T-helper 22 cell (primary cell): ENCODE measurements around the gene MARF1.
"Not testable (repeated sequence)": the region's sequence is repeated elsewhere in the genome, so short reads cannot be mapped to it uniquely, and the experiment has no call there.

ENCODE experiments used
- DNase-seq: peaks from one replicate; pipeline ENCODE4 v3.0.0-alpha.2; 2020; ENCODE audit warnings: low read depth

MARF1 gene

DNA sequence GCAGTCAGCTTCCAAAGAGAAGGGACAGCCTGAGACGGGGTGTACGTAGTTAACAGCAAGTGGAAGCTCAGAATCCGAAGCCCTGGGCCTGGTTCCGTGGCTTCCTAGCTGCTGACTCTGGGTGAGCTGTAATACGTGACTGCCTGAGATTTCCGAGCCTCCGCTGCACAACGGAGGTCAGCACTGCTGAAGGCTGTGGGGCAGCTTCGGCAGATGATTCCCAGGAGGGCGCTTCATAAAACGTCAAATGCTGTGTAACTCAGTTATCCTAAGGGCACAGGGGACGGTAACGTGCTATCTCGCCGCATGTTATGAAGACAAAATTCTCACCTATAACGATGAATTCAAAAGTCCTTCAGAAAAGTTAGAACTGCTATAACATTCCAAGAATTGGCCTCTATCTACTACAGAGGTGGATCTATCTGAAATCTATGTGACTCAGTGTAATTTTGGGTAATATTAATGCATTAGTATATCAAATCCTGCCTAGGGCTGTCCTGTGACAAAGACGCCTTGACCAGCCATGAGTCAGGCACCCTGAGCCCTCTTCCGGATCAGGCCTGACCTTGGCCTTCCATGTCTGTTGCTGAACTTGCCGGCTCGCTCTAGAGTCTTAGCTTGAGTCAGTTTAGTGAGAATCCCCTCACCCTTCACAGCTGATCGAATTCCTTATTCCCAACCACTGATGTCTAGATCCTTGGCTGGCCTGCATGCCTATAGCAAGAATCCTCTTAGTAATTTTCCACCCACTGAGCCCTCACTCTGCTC, 43.5 kb downstream of the MARF1 start:
- no peak for DNase-seq

DNA sequence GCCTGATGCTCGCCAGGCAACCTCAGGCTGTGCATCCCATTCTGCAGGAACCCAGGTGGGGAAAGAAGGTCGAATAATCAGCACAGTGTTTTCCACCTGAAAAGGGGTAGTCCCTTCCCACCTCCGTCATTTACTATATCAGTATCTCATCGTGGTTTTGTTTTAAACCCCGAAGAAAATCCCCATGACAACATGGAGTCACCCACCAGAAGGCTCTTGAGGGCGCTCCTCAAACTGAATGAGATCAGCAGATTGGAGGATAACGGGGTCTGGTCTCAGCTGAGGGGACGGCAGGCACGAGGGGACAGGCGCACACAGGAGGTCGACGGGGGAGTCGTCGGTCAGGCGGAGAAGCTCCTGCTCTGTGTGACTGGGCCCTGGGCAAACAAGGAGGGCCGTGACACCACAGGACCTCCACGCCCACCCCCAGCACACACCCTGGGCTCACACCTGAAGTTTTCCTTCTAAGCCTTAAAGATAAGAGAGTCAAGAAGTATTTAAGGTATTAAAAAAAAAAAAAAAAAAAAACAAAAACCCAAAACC, 44.2 kb downstream of the MARF1 start:
- no peak for DNase-seq

GRCh38 chr16:15597822-15598647, 44.9 kb downstream of the MARF1 start:
- DNase-seq, result no peak

- DNase-seq, result no peak
Observed at GRCh38 chr16:15597135-15597534, 45.8 kb downstream of the MARF1 start.

DNA sequence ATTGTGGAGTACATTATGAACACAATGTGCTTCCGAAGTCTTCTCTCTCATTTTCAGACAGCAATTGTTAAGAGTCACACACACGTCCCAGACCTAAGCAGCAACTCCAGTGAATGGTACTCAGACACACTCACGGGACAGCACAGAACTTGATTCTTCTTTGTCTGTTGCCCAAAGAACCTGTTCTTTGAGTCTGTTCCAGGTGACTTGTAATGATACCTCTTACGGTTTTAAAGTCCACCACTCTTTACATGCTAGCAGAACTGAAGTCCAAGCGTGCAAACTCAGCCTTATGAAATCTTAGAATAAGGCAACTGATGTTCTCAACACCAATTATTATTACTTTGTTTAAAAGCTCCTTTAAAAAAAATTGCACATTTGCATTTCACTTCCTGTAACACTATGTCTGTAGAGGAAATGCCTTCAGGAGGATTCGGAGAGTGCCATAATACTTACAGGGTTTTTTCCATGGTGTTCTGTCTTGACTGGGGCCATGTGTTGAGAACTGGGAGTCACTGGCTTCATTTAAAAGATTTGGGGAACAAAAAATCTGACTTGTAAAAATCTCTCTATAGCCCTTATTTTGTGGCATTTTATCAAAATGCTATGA, 48.1 kb downstream of the MARF1 start:
- DNase-seq, result no peak

DNA sequence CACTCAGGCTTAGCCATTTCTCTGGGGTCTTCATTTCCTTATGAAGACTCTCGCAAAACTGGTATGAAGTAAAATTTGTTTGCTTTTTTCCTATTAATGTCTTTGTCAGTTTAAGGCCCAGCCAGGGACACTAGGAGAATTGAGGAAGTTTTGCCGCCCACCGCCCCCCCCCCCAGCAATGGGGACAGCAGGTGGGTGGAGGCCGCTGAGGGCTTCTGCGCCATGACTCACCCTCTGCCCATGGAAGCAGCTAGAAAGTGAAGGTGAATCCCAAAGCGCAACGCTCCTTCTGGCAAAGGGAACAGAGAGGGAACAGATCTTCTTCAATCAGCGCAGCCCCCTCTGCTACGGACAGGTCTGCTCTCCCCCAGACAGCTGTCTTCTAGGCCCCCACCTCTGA, 49.7 kb downstream of the MARF1 start:
- no peak for DNase-seq

GRCh38 chr16:15592324-15592723, 50.6 kb downstream of the MARF1 start:
- no peak for DNase-seq

- no peak for DNase-seq
Observed at GRCh38 chr16:15587152-15587825, 55.7 kb downstream of the MARF1 start.

GRCh38 chr16:15586716-15587115, 56.2 kb downstream of the MARF1 start:
- no peak for DNase-seq

DNA sequence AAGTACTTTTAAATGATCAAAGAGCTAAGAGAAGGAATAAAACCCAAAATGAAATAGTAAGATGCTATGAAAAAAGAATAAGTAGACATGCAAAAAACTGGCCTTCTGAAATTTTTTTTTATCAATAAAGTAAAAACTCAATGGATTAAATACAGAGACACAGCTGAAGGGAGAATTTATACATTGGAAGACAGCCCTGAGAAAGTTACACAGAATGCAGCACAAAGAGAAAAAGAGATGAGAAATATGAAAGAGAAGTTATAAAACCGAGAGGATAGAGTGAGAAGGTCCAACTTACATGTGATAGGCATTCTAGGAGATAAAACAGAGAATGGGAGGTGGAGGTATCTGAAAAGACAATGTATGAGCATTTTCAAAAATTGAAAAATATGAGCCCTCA, 57.0 kb downstream of the MARF1 start:
- DNase-seq, result no peak

DNA sequence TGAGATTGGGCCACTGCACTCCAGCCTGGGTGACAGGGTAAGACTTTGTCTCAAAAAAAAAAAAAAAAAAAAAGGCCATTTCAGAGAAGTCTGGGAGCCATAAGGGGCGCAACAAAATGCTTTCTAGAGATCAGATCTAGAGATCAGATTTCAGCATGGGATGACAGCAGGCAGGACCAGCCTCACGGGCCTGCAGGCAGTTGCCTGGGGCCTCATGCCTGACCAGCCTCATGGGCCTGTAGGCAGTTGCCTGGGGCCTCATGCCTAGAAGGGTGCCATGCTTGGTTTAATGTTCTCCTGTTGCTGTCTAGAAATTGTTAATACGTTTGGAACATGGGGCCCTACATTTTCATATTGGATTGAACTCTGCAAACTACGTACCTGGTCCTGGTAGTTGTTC, 59.4 kb downstream of the MARF1 start:
- DNase-seq, result no peak

GRCh38 chr16:15581127-15581815, 61.7 kb downstream of the MARF1 start:
- no peak for DNase-seq

GRCh38 chr16:15578824-15579223, 64.1 kb downstream of the MARF1 start:
- no peak for DNase-seq

DNA sequence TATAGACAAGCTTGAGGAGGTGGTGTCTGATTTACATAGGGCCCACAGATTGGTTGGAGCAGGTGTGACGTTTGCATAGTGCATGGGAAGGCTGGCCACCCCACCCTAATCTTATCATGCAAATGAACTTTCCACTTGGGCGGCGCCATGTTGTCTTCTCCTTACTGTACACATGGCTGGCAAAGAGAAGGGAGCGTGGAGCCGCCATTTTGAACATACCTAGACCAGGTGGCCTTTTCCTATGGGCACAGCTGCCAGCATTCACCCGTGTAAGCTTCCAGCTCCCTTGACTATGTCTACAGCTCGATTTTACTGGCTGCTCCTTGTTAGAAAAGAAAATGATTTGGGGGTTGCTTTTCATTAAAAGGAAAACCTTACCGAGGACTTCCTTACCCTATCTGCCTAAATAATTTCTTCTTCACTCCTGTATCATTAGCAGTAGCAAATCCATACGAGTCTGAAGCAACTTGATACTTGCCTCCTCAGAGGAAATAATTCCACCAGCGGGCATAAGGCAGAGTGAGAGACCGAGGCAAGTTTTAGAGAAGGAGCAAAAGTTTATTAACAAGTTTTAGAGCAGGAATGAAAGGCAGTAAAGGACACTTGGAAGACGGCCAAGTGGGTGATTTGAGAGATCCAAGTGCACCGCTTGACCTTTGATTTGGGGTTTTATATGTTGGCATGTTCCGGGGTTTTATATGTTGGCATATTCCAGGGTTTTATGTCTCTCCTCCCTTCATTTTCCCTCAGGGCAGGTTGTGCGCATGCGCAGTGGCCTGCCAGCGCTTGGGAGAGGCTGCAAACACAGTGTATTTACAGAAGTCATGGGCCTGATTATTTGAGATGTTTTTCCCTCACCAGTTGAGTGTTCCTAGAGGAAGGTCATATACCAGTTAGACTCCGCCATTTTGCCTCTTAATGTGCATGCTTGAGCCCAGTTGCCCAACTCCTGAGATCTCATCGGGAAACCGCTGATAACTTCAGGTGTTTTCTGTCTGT, 65.7 kb downstream of the MARF1 start:
- no peak for DNase-seq

DNA sequence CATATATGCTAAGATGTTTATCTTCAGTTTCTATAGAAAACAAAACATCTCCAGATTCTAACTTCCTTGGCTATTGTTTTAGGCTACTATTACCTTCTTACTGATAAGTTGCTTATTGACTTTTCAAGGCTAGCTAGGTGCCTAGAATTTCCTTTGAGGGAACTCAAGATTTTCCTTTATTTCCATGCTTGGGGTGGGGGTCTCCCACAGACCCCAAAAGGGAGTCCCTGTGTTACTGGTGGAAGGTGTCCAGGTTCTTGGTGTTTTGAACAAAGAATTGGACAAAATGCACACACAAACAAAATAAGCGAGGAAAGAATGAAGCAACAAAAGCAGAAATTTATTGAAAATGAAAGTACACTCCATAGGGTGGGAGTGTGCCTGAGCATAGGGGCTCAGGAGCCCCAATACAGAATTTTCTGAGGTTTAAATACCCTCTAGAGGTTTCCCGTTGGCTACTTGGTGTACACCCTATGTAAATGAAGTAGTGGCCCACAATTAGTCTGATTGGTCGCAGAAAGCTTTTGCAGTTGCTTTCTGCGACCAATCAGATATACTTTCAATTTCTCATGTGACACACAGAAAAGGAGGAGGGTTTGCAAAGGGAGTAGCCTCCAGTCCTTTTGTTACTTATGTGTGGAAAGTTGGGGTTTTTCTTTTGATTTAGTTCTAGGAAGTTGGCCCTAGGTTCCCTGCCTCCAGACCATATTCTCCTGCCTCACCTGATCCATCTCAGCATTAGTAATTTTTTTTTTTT, 67.5 kb downstream of the MARF1 start:
- no peak for DNase-seq

DNA sequence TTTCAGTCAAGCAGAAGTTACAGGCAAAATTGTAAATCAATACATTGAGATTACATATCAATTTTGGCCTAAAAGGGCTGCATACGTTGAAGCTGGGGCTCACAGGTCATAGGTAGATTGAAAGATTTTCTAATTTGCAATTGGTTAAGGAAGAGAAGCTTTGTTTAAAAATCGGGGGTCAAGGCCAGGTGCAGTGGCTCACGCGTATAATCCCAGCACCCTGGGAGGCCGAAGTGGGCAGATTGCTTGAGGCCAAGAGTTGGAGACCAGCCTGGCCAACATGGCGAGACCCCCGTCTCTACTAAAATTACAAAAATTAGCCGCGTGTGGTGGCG, 68.4 kb downstream of the MARF1 start:
- DNase-seq, result no peak

GRCh38 chr16:15573896-15574613, 68.9 kb downstream of the MARF1 start:
- DNase-seq, result not testable (repeated sequence)

GRCh38 chr16:15573274-15573895, 69.6 kb downstream of the MARF1 start:
- no peak for DNase-seq
